GM10248 (cell line): ENCODE measurements around the gene OAS1.

ENCODE experiments used
- CTCF ChIA-PET: fragments of 300-600 bp; sonication (Branson Sonifier 250); formaldehyde crosslinking; extraction: SDS; loops from one replicate; lab custom pipeline; 2021; ENCODE audit warnings: antibody characterized with exemption; lab: Yijun Ruan, JAX
- POLR2A ChIA-PET: fragments of 350-650 bp; sonication (Branson Sonifier 250); formaldehyde crosslinking; extraction: SDS; loops from one replicate; lab custom pipeline; 2020; ENCODE audit warnings: antibody characterized with exemption; lab: Yijun Ruan, JAX
- DNase-seq: peaks from one replicate; pipeline ENCODE4 v3.0.0; 2012; ENCODE audit errors: extremely low spot score
- CTCF ChIP-seq: IDR thresholded peaks from 2 replicates; pipeline ENCODE4 v1.5.1; 2012; ENCODE audit warnings: mild to moderate bottlenecking, low read depth; ENCODE audit errors: extremely low read depth, missing control alignments, control extremely low read depth

The OAS1 gene

GRCh38 chr12:112944024-112944690 lies 37.4 kb downstream of the OAS1 start:
- ChIA-PET CTCF (interaction anchor here (1.0 to 1.5 kb wide), 2 partner anchors 12 to 43 kb away, joined by 3 read pairs; no protein-coding TSS in a partner anchor), POLR2A (no interaction called here)
- no peak for TF ChIP-seq CTCF
- DNase-seq: no peak

- DNase-seq: no peak
- ChIA-PET POLR2A (no interaction called here), CTCF (no interaction called here)
- no peak for TF ChIP-seq CTCF
These were observed 38.8 kb downstream of the OAS1 start for GRCh38 chr12:112945515-112945914.

- CTCF ChIA-PET: no interaction called here
- POLR2A ChIA-PET: no interaction called here
- no peak for TF ChIP-seq CTCF
- no peak for DNase-seq
These were observed 39.7 kb downstream of the OAS1 start for GRCh38 chr12:112946236-112947000.

- TF ChIP-seq CTCF: no peak
- POLR2A ChIA-PET: no interaction called here
- CTCF ChIA-PET: no interaction called here
- no peak for DNase-seq
These were observed 40.6 kb downstream of the OAS1 start for GRCh38 chr12:112947314-112947713.

- DNase-seq: no peak
- TF ChIP-seq CTCF: no peak
- POLR2A ChIA-PET: no interaction called here
- CTCF ChIA-PET: interaction anchor here (1.2 to 2.9 kb wide), 2 partner anchors 47 to 82 kb away, joined by 4 to 10 read pairs; no protein-coding TSS in a partner anchor
These were observed 41.0 kb downstream of the OAS1 start for GRCh38 chr12:112947761-112948160.

GRCh38 chr12:112948806-112949205 lies 42.0 kb downstream of the OAS1 start:
- no peak for TF ChIP-seq CTCF
- ChIA-PET POLR2A (no interaction called here), CTCF (interaction anchor here (1.2 to 2.9 kb wide), 2 partner anchors 48 to 81 kb away, joined by 4 to 10 read pairs; no protein-coding TSS in a partner anchor)
- no peak for DNase-seq
